Measurements from ENCODE around the gene BACH1.

DNA sequence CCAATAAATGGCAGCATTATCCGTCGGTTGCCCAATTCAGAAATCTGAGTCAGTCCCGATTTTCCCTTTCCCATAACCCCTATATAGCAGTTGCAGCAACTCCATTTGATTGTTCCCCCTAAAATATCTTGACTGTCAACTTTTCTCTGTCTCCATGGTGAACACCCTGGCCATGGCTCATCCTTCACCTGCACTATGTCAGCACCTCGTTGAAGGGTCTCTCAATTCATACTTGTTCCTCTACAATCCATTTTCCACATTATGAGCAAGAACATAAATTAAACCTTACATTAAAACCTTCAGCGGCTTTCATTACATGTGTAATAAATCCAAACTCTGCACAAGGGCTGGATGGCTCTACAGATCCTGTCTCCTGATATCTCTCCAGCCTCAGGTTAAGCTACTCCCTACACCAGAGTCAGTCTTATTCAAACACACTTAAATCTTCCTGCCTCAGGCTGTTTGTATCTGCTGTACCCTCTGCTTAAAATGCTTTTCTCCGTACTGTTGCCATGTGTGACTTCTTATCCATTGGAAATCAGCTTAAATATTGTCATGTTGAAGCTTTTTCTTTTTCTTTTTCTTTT is 87.3 kb downstream of the BACH1 start:
- TF ChIP-seq POLR2A (IDR thresholded peaks at IDR 0.05; ENCODE audit: low read length) (no peak), GATA1 (IDR thresholded peaks at IDR 0.05; ENCODE audit: low read depth, low read length) (no peak)

Data from erythroblast (primary cell).